GM18951 (cell line): ENCODE results near the gene STEAP1.

Experiments used
- POLR2A ChIP-seq: IDR thresholded peaks from 4 replicates; pipeline ENCODE4 v1.6.1; 2011; ENCODE audit warnings: mild to moderate bottlenecking; ENCODE audit not compliant: insufficient read length, insufficient read depth; ENCODE audit errors: extremely low read depth
- in situ Hi-C: fragments of 300-500 bp; cut with MboI; formaldehyde crosslinking; loops from one replicate; pipeline ENCODE4 v1.12.0; 2022; ENCODE audit warnings: low sequenced_read_pairs, mixed read lengths, inconsistent platforms; ENCODE audit not compliant: unreplicated experiment

STEAP1 gene

DNA sequence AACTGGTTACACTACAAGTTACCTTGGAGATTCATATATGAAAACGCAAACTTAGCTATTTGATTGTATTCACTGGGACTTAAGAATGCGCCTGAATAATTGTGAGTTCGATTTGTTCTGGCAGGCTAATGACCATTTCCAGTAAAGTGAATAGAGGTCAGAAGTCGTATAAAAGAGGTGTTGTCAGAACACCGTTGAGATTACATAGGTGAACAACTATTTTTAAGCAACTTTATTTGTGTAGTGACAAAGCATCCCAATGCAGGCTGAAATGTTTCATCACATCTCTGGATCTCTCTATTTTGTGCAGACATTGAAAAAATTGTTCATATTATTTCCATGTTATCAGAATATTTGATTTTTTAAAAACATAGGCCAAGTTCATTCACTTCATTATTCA is 9.3 kb downstream of the STEAP1 start:
- no peak for TF ChIP-seq POLR2A
- in situ Hi-C loops: loop anchor here (25.0 kb wide), 1 partner anchor 249 kb away; the partner anchor contains the start of gene CLDN12

DNA sequence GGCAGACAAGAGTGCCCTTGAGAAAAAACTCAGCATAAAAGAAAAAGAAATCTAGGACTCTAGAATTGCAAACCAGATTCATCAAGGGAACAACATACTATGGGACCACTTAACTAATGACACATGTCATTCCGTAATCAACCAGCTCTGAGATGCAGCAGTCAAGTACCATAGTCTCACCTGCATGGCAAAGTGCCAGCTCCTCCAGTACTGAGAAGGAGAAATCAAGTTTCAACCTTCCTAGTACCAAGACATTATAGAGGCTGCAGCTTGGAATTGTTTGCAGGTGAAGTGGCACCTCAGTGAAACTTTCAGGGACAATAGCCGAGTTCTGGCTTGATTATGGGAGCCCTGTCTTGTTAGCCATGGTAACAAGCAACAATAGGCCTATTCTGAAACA is 11.5 kb downstream of the STEAP1 start:
- in situ Hi-C loops: loop anchor here (25.0 kb wide), 1 partner anchor 247 kb away; the partner anchor contains the start of gene CLDN12
- TF ChIP-seq POLR2A: no peak

DNA sequence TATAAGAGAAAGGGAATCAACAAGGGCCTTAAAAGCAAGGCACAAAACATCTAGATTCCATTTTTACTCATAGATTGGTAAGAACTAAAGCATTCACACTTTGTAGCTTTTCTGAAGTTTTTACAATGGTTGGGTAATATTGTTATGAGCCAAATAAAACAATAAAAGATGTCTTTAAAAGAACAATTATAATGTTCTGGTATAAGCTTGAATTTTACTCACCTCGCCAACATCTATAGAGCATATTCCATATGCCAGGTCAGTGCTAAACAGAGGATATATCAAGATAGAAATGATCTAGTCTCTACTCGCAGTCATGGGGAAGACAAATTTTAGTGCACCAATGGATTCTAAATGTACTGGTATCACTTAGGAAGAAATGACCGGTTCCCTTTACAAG is 11.9 kb downstream of the STEAP1 start:
- TF ChIP-seq POLR2A: no peak
- in situ Hi-C loops: loop anchor here (25.0 kb wide), 1 partner anchor 246 kb away; the partner anchor contains the start of gene CLDN12

DNA sequence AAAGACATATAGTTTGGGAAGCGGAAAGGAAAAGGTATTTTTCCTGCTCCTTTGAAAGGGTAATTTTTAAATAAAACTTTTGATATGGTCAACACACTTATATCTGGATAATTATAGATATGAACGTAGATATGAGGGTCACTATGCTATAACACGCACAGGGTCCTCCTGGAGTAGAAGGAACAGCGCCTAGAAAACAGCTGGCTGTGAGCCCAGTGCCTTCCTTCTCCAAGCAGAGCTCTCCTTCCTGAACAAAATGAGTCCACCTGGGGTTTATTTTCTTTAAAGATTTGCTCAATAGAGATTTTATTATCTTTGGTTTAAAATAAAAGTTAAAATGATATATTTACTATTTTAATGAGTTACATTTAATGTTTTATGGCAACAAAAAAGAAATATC is 13.1 kb downstream of the STEAP1 start:
- no peak for TF ChIP-seq POLR2A
- in situ Hi-C loops: loop anchor here (25.0 kb wide), 1 partner anchor 245 kb away; the partner anchor contains the start of gene CLDN12

DNA sequence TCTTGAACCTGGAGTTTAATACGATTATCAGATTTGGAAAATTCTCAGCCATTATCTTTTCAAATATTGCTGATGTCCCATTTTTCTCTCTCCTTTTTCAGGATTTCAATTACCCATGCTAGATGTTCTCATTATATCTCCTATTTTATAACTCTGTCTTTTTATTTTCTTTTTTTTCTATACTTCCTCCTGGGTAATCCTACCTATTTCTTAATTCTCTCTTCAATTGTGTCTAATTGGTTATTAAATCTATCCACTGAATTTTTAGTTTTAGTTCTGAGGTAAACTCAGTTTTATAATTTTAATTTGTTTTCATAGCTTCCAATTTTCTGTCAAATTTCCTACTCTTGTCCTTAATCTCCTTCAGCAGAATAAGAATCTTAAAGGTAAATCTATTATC is 15.6 kb downstream of the STEAP1 start:
- in situ Hi-C loops: loop anchor here (10.0 to 25.0 kb wide), 2 partner anchors 75 to 242 kb away; partner anchors contain the start of genes CFAP69 and CLDN12
- no peak for TF ChIP-seq POLR2A

DNA sequence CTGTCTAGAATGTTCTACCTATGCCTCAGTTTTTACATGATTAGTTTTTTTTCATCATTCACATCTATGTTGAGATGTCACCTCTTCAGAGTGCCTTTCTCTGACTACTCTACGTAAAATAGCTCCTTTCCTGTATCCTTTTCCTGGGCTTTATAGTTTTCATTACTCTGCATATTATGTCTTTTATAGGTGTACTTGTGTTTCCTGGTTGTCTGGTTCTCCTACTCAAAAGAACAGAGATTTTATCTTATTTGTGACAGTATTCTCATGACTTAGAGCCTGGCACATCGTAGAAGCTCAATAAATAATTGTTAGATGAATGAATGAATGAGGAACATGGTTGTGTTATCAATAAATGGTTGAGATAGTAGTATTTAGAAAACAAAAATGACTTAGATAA is 17.9 kb downstream of the STEAP1 start:
- in situ Hi-C loops: loop anchor here (10.0 to 25.0 kb wide), 2 partner anchors 73 to 240 kb away; partner anchors contain the start of genes CFAP69 and CLDN12

DNA sequence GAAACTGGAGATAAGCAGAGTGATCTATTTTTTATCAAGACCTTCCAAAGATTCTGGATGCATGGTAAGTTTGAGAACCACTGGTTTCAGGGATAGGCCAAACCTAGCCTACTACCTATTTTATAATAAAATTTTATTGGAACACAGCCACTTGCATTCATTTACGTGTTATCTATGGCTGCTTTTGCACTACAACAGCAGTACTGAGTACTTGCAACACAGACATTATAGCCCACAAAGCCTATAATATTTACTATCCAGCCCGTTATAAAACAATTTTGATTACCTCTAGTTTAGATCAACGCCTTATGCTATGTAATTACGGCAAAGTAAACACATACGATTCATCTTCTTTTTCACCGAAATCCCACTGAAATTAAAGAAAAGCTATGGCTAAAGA is 18.4 kb downstream of the STEAP1 start:
- in situ Hi-C loops: loop anchor here (10.0 to 25.0 kb wide), 2 partner anchors 72 to 240 kb away; partner anchors contain the start of genes CFAP69 and CLDN12
- TF ChIP-seq POLR2A: no peak

More for the DNA sequence above, 17.9 kb downstream of the STEAP1 start:
- no peak for TF ChIP-seq POLR2A

DNA sequence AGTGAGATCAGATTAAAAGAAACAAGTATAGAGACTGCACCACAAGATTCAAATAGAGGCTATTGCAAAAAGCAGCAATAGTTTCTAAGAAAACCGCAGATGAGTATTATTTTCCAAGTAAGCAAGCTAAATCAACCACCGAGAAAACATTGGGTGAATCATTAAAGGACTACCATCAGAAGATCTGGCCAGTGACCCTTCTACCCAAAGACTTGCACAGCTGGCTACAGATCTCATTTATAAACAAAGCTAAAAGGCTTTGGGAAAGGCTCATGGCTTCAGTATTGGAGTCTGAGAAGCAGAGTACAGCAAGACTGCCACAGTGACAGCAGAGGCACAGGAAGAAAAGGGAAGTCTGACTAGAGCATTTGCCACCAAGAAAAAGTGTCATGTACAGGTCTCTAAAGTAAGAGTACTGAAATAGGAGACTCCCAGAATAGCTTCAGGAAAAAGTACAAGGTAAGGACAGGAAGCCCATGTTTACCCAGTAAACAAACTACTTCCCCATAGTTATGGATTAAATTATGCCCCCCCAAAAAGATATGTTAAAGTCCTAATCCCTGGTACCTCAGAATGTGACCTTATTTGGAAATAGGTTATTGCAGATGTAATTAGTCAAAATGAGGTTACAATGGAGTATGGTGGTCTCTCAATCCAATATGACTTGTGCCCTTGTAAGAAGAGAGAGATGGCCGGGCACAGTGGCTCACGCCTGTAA is 19.0 kb downstream of the STEAP1 start:
- TF ChIP-seq POLR2A: no peak
- in situ Hi-C loops: loop anchor here (10.0 to 25.0 kb wide), 2 partner anchors 72 to 239 kb away; partner anchors contain the start of genes CFAP69 and CLDN12

DNA sequence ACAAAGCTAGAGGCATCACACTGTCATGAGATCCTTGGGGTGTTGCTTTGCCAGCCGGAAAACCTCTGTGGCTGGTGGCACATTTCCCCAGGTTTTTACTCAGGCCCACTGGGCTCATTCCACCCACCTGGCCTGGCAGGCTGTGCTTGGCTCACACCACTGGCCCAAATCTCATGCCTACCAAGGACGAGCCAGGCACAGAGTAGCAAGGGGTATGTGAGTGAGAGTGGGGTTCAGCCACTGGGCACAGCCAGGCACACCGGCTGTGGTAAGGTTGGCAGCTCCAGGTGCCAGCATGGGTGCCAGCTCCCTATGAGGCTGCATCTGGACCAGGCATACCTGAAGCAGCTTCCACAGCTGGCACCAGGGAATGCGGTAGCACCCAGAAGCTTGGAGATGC is 21.4 kb downstream of the STEAP1 start:
- in situ Hi-C loops: loop anchor here (10.0 kb wide), 1 partner anchor 69 kb away; the partner anchor contains the start of gene CFAP69
- TF ChIP-seq POLR2A: no peak

DNA sequence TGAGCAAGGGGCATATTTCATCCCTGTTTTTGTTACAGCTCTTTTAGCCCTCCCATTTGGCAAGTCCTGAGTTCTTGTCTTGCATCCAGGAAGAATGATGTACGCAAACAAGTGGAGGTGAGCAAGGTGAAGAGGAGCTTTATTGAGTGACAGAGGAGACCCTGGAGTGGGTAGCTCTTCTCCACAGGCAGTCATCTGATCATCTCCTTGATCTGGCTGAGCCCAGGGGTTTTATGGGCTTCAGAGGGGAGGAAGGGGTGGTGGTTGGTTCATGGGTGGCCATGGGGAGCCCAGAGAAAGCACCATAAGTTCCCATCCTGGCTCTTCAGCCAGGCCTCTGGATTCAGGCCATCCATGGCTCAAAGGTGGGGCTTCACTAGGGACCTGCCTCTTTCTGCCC is 21.9 kb downstream of the STEAP1 start:
- TF ChIP-seq POLR2A: no peak
- in situ Hi-C loops: loop anchor here (10.0 kb wide), 1 partner anchor 69 kb away; the partner anchor contains the start of gene CFAP69

DNA sequence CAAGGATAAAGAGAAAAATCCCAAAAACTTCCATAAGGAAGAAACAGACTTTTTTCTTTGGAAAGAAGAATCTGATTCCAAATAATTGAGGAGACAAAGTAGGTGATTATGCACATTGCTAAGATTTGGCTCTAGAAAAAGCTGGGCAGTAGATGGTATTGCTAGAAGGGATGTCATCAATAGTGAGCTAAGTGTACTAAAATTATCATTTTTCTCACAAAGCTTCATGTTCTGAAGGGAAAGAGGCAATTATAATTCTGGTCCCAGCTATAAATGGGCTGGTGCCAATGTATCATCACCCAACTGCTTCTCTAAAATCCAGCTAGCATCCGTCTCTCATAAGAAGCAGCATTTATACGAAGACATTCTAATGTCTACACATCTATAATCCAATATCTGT is 23.9 kb downstream of the STEAP1 start:
- in situ Hi-C loops: loop anchor here (10.0 kb wide), 1 partner anchor 67 kb away; the partner anchor contains the start of gene CFAP69

DNA sequence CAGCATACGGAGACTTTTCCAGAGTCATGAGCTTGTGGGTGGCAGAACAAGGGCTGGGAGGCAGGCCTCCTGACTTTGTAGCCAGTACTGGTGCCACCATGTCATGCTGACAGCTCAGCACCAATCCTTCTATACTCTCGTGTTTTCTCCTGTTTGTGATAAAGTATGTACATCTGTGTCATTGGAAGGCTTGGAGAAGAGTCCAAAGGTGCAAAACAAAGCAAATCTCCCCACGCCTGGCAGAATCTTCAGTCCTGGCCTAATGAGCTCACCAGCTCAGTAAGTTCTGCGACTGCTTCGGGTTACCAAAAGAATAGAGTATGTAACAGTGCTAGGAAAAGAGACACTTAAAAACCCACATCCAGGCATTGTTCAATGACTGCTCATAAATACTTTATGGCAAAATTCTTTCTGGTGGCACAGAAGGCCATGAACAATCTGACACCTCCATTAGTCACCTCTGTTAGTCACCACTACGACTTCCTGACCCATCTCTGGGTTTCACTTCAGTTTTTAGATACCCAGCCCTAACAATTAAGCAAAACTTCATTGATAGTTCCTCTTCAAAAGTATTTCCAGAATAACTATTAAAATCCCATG is 24.5 kb downstream of the STEAP1 start:
- no peak for TF ChIP-seq POLR2A
- in situ Hi-C loops: loop anchor here (10.0 kb wide), 1 partner anchor 66 kb away; the partner anchor contains the start of gene CFAP69

More for the DNA sequence above, 23.9 kb downstream of the STEAP1 start:
- TF ChIP-seq POLR2A: no peak

DNA sequence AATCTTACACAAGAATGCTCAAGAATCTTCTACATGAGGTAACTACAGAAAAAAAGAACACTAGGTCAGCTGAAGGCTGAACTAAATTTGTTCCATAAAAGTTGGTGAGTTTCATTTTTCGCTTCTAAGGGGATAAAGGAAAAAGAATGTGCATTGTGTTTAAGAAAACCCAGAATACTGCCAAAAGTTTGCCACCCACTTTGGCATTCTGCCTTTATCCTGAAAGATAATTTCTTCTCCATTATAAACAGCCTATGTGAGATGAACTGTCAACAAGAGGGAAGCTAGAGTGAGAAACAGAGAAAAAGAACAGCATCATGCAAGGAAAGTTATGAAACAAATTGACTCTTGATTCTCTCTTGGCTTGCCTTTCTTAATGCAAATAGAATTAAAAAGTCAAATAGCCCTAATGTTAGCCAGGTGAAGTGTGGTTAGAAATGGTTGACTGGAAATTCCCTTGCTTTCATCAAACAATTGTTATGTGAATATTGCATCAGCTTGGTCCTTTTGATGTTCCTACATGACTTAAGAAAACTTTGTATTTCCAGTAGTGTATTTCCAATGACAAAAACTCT is 25.8 kb downstream of the STEAP1 start:
- TF ChIP-seq POLR2A: no peak
- in situ Hi-C loops: no loop called here
